IMR-90 (cell line): ENCODE results near the gene PCDHA1.

ENCODE experiments used
- BHLHE40 ChIP-seq: fragments of 150-350 bp; IDR thresholded peaks from 2 replicates; pipeline ENCODE4 v1.6.1; 2016; ENCODE audit warnings: mild to moderate bottlenecking, low read depth, low read length
- CEBPB ChIP-seq: IDR thresholded peaks from 2 replicates; pipeline ENCODE4 v1.6.1; 2012; ENCODE audit warnings: low read depth, low read length, improper control_type of control experiment
- MAZ ChIP-seq: IDR thresholded peaks from 2 replicates; pipeline ENCODE4 v1.6.1; 2012; ENCODE audit warnings: low read depth, mild to moderate bottlenecking, low read length, improper control_type of control experiment, moderate library complexity, borderline replicate concordance
- POLR2A ChIP-seq: IDR thresholded peaks from 2 replicates; pipeline ENCODE4 v1.6.1; 2012; ENCODE audit warnings: mild to moderate bottlenecking, low read depth, low read length
- RAD21 ChIP-seq: IDR thresholded peaks from 2 replicates; pipeline ENCODE4 v1.6.1; 2012; ENCODE audit warnings: low read length, improper control_type of control experiment
- RFX5 ChIP-seq: IDR thresholded peaks from 2 replicates; pipeline ENCODE4 v1.8.0; 2012; ENCODE audit warnings: low read depth, mild to moderate bottlenecking, low read length, moderate library complexity
- TF ChIP-seq, protein P1 (sequence below): conservative IDR thresholded peaks from 2 replicates; pipeline ENCODE4 v1.5.1; 2012; ENCODE audit warnings: mild to moderate bottlenecking, low read depth, low read length, improper control_type of control experiment
- TF ChIP-seq, protein P2 (sequence below): fragments of 150-350 bp; IDR thresholded peaks from 2 replicates; pipeline ENCODE4 v1.6.1; 2017; ENCODE audit warnings: mild to moderate bottlenecking, antibody characterized with exemption, low read length, low read depth

DNA sequence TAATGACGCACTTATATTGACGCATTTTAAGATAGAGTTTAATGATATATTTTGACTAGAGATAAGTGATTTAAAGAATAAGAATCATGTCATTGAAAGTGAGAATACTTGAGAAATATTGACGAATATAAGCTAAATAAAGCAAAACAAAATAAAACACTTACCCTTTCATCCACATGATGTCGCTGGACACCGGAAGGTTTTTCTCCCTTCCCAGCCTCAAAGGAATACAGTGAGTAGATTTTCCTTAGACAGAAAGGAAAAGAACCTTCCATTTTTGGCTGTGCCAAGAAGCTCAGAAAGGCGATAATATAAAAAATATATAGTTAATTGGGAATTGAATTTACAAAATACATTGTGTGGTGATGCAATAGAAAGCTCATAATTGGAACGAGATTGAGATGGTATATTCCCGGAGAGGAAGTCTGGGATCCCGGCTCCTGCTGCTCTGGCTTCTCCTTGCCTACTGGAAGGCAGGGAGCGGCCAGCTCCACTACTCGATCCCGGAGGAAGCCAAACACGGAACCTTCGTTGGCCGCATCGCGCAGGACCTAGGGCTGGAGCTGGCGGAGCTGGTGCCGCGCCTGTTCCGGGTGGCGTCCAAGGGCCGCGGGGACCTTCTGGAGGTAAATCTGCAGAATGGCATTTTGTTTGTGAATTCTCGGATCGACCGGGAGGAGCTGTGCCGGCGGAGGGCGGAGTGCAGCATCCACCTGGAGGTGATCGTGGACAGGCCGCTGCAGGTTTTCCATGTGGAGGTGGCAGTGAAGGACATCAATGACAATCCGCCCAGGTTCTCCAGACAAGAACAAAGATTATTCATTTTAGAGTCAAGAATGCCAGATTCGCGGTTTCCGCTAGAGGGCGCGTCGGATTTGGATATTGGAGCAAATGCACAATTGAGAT lies 35.7 kb downstream of the PCDHA1 start, which contains the start of gene PCDHA5:
- TF ChIP-seq, protein P1, sequence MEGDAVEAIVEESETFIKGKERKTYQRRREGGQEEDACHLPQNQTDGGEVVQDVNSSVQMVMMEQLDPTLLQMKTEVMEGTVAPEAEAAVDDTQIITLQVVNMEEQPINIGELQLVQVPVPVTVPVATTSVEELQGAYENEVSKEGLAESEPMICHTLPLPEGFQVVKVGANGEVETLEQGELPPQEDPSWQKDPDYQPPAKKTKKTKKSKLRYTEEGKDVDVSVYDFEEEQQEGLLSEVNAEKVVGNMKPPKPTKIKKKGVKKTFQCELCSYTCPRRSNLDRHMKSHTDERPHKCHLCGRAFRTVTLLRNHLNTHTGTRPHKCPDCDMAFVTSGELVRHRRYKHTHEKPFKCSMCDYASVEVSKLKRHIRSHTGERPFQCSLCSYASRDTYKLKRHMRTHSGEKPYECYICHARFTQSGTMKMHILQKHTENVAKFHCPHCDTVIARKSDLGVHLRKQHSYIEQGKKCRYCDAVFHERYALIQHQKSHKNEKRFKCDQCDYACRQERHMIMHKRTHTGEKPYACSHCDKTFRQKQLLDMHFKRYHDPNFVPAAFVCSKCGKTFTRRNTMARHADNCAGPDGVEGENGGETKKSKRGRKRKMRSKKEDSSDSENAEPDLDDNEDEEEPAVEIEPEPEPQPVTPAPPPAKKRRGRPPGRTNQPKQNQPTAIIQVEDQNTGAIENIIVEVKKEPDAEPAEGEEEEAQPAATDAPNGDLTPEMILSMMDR = peak; percentile 33; the same call in 1 of the 2 replicates
- TF ChIP-seq MAZ (no peak), POLR2A (no peak), CEBPB (no peak), BHLHE40 (no peak), RAD21 (no peak), RFX5 (no peak)
- TF ChIP-seq, protein P2, sequence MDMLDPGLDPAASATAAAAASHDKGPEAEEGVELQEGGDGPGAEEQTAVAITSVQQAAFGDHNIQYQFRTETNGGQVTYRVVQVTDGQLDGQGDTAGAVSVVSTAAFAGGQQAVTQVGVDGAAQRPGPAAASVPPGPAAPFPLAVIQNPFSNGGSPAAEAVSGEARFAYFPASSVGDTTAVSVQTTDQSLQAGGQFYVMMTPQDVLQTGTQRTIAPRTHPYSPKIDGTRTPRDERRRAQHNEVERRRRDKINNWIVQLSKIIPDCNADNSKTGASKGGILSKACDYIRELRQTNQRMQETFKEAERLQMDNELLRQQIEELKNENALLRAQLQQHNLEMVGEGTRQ = no peak
